ELR (cell line): ENCODE measurements around the gene PLA2G4D.

Source experiments
- DNase-seq: peaks from one replicate; pipeline ENCODE4 v3.0.0-alpha.2; 2015; ENCODE audit warnings: low read depth

Gene PLA2G4D

GRCh38 chr15:42021593-42021992 is 72.8 kb downstream of the PLA2G4D start:
- no peak for DNase-seq

- DNase-seq = peak; percentile 4
Observed at GRCh38 chr15:42020713-42021273, 73.6 kb downstream of the PLA2G4D start, which contains the start of gene PLA2G4E. PLA2G4E (minus strand) TSS chr15:42021042; CDS start chr15:42021030, 12 bp downstream.

GRCh38 chr15:42018306-42019224 is 75.8 kb downstream of the PLA2G4D start:
- DNase-seq = no peak
